Right lobe of liver (tissue), 4 donors: ENCODE data around the gene LPIN1.

Experiments used
- POLR2A ChIP-seq: fragments of 450-650 bp; IDR thresholded peaks from one replicate; pipeline ENCODE4 v1.6.1; 2017; ENCODE audit warnings: antibody characterized with exemption, mild to moderate bottlenecking
- TF ChIP-seq, protein P1 (sequence below), 4 donors: fragments of 200-600 bp in 3 of 4; fragments of 450-650 bp in 1 of 4; IDR thresholded peaks; one replicate each; pipeline versions ENCODE4 v1.5.1 to v1.8.0; 2016 to 2022; ENCODE audit warnings: antibody characterized with exemption in 4 of 4, mild to moderate bottlenecking in 2 of 4
- donor health status: DM: no; HTN: no; CAD: no.
- donor health status: DM: no; HTN: no; CAD: no.
- donor health status: DM: no; HTN: yes; CAD: no.

GRCh38 chr2:11748018-11748860 lies 1.8 kb downstream of the LPIN1 start:
- TF ChIP-seq, protein P1, sequence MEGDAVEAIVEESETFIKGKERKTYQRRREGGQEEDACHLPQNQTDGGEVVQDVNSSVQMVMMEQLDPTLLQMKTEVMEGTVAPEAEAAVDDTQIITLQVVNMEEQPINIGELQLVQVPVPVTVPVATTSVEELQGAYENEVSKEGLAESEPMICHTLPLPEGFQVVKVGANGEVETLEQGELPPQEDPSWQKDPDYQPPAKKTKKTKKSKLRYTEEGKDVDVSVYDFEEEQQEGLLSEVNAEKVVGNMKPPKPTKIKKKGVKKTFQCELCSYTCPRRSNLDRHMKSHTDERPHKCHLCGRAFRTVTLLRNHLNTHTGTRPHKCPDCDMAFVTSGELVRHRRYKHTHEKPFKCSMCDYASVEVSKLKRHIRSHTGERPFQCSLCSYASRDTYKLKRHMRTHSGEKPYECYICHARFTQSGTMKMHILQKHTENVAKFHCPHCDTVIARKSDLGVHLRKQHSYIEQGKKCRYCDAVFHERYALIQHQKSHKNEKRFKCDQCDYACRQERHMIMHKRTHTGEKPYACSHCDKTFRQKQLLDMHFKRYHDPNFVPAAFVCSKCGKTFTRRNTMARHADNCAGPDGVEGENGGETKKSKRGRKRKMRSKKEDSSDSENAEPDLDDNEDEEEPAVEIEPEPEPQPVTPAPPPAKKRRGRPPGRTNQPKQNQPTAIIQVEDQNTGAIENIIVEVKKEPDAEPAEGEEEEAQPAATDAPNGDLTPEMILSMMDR (IDR thresholded peaks at IDR 0.05): no peak
- TF ChIP-seq POLR2A: no peak
